Measurements from ENCODE around the gene NOS1. TPM values are rescaled to one million over a fixed set of nuclear protein-coding genes. Genes with fewer than 3 reads are reported as not detected.

NOS1 gene
- polyA plus RNA-seq, 12 donors: 0.18 to 4.6 (median 0.93) TPM; not detected in 1

DNA sequence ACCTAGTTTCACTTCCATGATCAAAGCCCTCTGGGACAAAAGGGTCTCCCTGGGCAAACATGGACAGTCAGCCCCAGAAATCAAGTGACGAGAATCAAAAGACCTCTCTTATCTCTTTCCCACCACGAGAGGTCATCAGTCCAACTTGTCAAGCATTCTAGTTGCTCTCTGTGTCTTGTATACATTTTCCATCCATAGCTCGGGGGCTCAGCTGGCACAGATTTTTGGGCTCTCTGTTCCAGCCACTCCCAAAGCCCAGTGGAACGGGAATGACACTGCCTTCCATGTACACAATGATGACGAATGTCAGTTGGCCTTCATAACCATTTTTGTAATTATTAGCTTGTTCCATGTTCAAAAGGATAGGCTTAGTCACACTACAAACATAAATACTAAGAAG, 29.7 kb downstream of the NOS1 start:
- no peak for DNase-seq

DNA sequence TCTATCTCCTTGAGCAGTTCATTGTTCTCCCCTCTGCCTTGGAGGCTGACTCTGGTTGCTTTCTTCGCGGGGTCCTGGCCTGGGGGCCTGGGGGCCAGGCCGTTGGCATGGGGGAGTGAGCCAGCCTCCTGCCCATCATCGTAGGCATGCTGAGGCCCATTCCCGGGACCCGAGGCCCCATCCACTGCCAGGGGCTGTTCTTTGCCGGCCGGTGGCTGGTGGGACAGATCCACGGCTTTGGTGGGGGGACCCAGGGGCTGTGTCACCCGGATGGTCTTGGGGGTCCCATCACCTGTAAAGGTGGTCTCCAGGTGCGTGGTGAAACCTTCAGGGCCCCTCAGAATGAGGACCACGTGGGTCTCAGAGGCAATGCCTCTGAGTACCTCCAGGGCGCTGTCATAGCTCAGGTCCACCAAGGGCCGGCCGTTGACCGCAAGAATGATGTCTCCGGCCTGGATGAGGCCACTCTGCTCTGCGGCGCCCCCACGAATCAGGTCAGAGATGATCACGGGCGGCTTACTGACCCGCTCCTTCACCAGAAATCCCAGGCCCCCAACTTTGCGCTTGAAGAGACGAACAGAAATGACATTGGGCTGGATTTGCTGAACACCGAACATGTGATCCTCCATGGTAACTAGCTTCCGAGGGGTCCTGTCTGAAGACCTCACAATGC, 30.8 kb downstream of the NOS1 start:
- no peak for DNase-seq

DNA sequence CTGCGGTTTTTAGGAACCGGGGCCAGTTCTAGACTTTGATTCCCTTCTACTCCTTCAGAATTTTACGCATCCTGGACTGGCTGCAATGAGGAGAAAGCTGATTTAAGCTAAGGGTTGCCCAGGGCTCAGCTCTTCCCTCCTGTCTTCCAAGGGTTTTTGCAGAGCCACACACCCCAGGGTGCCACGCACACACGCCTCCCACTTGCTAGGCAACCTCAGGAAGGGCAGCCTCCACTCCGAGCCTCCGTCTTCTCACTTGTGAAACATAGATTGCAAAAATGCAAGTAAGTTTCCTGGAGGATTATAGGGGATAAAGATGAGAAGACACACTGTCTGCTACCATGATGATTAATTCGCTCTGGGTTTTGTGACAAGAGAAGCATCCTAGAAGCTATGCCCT, 31.7 kb downstream of the NOS1 start:
- no peak for DNase-seq

DNA sequence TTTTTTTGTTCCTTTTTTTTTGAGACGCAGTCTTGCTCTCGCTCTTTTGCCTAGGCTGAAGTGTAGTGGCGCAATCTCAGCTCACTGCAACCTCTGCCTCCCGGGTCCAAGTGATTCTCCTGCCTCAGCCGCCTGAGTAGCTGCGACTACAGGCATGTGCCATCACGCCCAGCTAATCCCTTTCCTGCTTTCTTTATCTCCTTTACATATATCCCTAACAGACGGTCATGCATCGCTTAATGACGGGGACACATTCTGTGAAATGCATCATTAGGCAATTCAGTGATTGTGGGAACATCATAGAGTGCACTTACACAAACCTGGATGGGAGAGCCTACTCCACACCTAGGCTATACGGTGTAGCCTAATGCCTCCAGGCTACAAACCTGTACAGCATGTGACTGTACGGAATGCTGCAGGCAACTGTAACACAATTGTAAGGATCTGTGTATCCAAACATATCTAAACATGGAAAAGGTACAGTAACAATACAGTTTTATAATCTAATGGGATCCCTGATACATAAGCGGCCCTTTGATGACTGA, 32.8 kb downstream of the NOS1 start:
- DNase-seq: no peak

DNA sequence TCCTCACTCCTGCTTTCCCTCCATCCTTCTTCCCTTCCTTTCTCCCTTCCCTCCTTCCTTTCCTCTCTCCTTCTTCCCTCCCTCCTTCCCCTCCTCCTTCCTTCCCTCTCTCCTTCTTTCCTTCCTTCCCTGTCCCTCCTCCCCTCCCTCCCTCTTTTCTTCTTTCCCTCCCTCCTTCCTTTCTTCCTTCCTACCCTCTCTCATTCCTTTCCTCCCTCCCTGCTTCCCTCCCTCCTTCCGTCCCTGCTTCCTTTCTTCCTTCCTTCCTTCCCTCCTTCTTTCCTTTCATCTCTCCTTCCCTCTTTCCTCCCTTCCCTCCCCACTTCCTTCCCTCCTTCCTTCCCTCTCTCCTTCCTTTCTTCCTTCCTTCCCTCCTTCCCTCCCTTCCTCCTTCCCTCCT, 39.0 kb downstream of the NOS1 start:
- no peak for DNase-seq

DNA sequence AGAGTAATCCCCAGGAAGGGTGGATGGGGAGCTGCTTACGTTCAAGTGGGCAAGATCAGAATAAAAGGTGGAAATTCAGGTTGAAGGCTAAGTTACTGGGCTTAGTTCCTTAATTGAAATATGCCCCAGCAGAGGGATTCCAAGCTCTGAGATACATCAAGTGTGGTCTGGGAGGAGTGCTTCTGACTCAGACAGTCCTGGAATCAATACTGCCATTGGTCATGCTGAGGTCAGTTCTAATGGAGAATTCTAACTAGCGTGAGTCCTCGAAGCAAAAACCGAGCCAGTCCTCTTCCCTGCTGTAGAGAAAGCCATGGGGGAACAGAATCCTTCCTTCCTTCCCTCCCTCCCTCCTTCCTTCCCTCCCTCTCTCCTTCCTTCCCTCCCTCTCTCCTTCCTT, 39.9 kb downstream of the NOS1 start:
- DNase-seq: no peak

DNA sequence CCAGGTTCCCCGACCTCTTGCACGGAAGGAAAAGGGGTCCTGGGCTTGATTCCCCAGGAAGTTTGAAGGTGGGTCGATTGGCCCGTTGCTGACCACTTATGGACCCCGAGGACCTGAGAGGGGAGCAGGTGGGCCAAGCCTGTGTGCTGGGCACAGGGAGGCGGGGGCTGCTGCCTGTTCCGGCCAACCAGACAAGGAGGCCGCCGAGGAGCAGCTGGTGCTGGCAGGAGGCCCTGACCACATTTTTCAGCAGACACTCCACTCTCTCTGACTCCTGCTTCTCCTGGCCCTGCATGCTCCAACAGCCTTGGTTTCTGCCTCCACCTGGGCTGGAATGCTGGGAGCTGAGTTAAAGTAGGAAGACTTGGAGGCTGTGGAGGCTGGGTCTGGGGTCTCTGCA, 42.8 kb downstream of the NOS1 start:
- DNase-seq: no peak

DNA sequence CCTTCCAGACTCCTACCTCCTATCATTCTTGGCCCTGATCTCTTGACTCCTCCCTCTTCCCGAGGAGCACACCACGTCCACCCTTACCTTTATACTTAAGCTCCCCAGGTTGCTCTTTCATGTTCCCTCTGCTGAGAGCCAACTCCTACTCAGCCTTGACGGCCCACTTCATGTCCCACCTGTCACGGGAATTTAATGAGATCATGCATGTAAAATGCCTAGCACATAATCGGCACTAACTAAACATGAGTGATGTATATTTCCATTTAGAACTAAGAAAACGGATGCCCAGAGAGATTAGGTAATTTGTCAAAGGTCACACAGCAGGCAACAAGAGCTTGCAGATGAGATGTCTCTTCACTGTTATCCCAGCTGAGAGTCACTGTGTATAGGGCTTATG, 45.1 kb downstream of the NOS1 start:
- DNase-seq: no peak

DNA sequence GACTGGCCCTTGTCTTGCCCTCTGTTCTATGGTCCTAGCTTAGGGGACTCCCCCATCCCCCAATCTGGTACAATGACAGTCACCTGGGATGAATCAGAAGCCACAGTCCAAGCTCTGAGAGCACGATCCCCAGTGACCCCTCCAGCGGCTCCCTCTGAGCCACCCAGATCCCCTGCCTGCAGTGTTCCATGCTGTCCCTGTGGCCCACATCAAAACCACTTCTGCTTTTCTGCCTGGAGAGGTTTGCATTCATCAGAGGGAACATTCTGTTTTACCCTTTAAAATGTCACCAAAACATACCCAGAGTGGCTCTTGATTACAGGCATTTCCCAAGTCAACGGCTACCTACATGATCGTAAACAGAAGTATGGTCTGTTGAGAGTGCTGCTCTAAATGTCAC, 47.5 kb downstream of the NOS1 start:
- no peak for DNase-seq

DNA sequence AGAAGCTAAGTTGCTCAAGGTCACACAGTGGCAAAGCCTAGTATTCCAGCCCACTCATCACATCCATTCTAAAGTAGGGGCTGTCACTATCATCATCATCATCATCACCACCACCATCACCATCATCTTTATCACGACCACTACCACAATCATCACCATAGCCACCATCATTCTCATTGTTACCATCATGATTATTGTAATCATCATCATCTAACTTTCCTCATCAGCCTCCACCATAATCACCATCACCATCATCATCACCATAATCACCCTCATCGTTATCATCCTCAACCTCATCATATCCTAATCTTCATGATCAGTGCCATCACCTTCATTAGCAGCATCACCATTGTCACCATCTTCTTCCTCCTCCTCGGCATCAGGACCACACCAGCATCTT, 48.7 kb downstream of the NOS1 start:
- DNase-seq: no peak

DNA sequence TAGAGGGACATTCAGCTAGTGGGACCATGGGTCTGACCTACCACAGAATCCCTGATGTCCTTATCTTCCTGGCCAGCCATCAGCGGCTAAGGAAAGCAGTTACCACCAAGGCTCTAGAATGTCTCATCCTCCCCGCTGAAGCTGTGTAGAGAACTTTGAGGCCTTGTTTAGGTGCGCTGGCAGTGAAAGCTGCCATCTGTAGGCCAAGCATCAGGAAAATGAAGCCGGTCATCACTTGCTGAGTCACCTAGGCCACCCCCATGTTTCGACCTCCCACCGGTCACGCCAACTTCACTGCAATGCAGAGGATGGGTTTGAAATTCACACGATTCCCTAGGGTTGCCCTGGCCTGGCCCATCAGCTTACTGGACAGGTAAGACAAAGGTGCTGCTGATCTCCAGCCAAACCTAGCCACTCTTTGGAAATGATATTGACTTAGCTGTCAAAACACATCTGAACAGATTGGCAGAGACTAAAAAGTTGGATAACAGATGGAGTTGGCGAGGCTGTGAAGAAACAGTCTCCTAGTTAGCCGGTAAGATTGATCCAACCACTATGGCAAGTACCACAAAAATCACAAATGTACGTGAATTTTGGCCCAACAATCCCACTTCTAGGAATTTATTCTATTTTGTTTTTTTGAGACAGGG, 52.0 kb downstream of the NOS1 start:
- no peak for DNase-seq

DNA sequence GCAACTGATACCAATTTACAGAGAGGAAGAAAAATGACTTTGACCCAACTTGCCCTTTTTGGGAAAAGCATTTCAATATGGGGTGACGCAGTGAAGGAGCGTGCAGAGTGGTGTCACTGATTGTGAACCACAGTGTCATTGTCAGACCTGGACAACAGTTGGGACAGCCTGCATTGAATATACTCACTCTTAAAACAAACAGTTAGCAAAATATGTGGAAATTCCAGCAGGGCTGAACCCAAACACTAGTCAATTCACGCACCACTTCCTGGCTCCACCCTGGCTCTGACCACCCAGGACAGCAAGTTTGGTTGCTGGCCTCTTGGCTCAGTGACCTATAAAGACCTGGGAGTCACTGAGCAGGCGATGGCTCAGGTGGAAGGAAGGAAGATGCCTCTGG, 61.3 kb downstream of the NOS1 start:
- DNase-seq: no peak

DNA sequence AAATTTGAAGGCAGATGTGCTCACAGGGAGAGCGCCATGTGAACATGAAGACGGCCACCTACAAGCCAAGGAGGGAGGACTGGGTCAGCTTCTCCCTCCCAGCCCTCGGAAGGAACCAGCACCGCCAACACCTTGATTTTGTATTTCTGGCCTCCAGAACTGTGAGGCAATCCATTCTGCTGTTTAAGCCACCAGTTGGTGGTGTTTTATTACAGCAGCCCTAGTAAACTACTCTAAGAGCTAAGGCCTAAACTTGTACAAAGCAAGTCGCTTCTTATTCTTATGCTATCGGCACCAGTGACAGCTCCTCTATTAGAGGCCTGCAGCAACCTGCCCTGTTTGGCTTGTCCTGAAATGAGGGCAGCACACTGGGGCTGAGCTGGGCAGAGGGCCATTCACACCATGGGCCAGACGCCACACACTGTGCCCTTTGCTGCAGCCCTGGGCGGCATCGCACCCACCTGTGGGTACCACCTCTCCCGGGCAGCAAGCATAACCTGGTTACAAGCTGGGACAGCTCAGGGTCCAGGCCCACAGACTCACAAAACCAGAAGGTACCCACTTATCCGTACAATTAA, 62.7 kb downstream of the NOS1 start:
- DNase-seq: no peak

DNA sequence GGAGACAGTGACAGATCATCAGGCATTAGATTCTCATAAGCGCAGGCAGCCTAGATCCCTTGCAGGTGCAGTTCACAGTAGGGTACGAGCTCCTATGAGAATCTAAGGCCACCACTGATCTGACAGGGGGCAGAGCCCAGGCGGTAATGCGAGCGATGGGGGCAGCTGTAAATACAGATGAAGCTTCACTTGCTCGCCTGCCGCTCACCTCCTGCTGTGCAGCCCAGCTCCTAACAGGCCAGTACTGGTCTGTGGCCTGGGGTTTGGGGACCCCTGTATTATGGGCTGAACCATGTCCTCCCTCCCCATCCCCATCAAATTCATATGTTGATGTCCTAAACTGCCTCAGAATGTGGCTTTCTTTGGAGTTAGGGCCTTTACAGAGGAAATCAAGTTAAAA, 63.2 kb downstream of the NOS1 start:
- no peak for DNase-seq

DNA sequence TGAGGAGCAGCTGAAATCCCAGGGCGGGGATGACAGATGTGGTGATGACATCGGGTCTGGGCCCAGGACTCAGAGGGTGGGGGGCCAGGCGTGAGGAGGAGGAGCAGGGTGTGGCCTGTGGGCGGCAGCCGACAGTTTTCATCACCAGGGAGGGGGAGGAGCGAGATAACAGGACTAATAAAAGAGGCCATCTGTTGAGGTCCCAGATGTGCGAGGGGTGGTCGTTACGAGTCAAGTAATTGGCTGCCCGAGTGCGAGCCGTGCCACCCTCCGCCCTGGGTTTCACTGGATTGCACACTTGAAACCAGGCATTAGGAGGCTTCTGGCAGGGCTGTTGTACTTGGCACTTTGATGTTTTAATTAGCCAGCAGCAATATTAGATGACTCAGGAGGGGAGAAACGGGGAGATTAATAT, 67.2 kb downstream of the NOS1 start:
- DNase-seq: no peak

DNA sequence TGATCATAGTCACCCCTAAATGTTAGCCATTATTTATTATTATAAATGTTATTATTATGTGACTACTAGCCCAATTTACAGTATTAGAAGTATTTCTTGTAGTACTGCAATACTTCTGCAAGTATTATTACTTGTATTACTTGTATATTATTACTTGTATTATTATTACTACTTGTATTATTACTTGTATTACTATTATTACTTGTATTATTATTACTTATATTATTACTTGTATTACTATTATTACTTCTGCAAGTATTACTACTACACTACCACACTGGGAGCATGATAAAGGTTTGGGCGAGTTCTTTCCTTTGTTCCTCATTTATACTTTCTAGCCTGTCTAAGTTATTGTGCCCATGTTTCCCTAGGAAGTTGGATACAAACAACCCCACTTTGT, 67.9 kb downstream of the NOS1 start:
- DNase-seq: no peak

DNA sequence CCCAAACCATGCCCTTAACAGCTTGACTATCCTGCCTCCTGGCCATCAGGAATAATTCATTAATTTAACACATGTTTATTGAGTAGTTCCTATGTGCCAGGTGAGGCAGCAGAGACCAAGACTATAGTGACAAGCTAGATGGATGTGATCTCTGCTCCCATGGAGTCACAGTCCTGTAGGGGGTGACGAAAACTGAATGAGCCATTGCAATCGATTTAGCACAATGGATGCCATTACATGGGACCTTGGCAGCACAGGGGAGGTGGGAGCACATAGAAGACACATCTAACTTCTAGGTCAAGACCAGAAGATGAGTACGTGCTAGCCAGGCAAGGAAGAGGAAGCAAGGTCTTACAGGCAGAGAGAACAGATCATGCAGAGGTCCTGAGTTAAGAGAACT, 68.7 kb downstream of the NOS1 start:
- no peak for DNase-seq

DNA sequence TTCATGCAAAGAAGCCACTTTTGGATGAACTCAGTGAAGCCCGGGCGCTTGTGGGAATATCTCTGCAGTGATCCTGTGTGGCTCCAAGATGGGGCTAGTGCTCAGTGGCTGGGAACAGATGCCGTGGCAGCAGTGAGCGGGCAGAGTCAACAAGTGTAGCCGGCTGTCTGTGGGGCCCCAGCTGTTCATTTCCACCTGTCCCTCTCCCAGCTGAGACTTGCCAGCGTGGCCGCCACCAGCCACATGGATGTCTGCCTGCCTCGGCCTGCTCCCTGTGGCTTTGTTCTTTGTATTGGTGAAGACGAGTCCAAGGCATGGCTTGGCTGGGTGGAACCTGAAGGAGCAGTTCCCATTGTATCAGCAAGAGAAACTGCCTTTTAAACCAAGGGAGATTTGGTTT, 77.3 kb downstream of the NOS1 start:
- peak; percentile 6 for DNase-seq

DNA sequence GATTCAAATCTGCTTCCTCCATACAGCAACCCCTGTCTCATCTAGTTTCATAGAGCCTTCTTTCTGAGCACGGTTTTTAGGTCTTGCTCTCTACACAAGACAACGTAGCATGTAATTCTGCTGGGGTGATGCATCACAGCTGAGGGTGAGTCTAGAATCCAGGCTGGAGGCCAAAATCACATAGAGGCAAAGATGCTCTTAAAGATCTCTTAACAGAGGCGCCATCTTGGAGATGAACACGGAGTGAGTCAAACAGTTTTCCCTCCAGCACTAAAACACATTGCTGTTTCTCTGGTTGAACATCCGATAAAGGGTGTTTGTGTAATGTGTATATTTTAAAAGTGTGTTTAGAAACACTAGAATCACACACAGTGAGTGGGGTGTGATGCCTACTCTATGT, 78.9 kb downstream of the NOS1 start:
- no peak for DNase-seq

DNA sequence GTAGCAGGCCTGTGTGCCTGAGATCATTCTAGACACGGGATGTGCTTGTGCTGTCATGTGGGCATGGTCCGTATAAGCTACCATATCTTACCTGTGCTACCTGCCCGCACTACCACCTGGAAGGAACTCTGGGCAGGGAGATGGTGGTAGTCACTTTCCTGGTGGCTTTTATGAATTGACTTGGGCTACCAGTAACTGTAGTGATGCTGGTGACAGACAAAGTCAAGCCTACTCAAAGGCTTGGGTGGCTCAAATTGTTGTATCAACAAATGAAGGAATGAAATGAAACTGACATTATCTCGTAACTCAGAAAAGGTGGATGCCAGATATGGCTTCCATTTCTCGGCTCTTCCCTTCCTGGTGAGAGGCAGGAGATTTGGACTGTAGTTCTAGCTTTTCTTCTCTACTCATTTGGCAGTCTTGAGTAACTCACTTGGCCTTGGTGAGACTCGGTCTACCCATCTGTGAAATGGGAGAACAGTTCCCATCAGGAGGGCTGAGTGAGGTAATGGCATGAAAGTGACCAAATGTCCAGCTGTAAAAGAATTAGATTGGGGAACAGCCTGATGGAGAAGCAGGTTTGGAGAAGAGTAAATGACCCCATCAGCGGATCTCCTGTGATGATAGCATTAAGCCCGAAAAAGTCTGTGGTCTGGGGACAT, 81.3 kb downstream of the NOS1 start:
- DNase-seq: no peak

DNA sequence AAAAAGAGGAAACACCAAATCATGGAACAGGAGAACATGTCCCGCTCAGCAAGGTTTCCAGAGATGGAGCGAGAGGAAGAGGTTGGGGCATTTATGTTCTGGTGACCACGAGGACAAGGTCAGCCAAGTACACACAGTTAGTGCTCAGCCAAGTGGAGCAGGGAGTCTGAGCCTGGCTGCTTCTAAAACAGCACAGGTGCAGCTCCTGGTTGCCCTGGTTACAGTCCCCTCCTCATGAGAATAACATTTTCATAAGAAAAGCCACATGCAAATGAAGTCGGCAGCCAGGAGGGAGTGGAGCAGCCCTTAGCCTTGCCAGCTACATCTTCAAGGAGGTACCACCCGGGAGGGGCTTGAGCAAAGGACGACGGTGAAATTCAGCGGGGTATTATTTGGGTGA, 81.8 kb downstream of the NOS1 start:
- DNase-seq: no peak

DNA sequence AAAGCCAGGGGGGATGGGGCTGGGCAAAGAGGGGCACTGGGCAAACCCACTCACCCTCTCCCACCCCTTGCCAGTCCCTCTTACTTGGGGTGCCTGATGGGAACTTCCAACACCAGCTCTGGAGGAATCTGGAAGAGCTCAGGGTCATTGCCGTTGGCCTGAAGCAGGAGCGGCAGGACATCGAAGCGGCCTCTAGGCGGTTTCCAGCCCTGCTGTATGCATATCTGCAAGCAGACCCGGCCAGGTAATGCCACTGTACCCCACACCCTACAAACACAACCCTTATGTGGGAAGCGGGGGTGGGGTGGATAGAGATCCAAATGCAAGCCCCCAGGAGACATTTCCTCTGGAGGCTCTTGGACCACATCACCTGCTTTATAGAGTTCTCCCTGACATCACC, 83.6 kb downstream of the NOS1 start:
- DNase-seq: no peak

DNA sequence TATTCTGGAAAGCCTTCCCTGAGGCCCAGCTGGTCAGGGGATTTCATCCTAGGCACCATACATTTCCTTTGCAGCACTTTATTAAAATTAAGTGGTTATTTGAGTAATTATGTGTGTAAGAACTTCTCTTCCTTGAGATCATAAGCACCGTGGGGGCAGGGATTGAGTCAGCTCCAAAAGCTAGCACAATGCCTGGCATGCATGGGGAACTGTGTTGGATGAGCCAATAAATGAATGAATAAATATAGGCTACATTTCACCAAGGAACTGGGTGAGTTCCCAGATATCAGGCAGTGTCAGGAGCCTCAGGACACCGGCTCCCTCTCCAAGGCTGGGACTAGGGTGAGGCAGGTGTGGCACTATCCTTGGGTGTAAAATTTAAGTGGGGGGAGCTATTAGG, 88.3 kb downstream of the NOS1 start:
- DNase-seq: no peak
